Measurements from ENCODE around the gene LRIG1.

LRIG1 gene

GRCh38 chr3:66415867-66416428 lies 84.9 kb downstream of the LRIG1 start:
- no peak for DNase-seq

DNA sequence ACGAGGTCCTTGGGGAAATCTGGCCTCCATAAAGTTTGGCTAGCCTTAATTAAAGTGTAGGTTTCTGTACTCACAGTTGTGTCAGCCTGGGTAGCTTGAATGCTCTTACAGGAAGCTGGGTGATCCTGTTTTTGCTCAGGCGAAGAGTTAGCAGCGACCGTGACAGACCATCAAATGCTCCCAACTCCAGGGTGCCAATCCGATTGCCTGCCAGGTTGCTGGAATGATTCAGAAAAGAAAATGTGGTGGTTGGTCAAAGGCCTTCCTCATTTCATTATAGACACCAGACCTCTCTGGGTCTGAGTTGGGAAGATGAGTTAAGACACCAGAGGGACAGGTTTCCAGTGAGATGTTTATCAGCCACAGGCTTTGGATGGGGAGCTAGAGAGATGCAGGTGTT lies 86.0 kb downstream of the LRIG1 start:
- no peak for DNase-seq

- no peak for DNase-seq
Measured at GRCh38 chr3:66413151-66413751, 87.6 kb downstream of the LRIG1 start.

GRCh38 chr3:66411961-66412887 lies 88.6 kb downstream of the LRIG1 start:
- DNase-seq: no peak

DNA sequence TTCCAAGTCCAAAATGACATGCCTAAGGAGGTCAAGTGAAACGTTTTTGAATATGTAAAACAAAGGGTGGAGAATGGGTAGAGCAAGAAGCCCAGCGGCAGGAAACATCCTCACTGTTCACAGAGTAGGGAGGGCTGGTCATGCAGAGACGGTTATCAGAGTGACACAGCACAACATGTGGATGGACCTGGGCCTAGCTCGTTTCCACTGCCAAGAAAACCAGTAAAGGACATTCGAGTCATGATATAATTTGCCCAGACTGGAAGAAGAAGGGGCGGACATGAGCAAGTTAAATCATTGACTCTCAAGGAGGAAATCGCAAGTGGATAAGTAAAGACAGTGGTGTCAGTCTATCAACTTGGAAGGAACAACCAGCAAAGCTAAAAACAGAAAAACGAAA lies 89.3 kb downstream of the LRIG1 start:
- no peak for DNase-seq

DNA sequence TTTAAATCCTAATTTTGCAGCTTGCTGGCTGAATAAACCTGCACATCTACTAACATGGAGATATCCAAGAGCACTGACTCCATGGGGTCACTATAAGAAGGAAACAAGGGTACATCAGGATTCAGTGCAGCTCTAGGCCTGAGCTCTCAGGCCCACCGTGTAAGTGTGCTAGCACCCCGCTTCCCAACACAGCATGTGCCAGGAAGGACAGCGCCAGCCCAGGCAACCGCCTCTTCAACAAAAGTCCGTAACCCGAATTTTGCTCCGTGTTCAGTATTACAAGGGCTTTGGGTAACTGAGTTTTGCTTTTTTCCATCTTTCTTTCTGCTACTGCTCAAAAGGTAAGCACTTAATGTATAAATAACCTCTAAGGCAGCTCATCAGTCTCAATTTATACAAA lies 89.8 kb downstream of the LRIG1 start:
- DNase-seq: no peak

DNA sequence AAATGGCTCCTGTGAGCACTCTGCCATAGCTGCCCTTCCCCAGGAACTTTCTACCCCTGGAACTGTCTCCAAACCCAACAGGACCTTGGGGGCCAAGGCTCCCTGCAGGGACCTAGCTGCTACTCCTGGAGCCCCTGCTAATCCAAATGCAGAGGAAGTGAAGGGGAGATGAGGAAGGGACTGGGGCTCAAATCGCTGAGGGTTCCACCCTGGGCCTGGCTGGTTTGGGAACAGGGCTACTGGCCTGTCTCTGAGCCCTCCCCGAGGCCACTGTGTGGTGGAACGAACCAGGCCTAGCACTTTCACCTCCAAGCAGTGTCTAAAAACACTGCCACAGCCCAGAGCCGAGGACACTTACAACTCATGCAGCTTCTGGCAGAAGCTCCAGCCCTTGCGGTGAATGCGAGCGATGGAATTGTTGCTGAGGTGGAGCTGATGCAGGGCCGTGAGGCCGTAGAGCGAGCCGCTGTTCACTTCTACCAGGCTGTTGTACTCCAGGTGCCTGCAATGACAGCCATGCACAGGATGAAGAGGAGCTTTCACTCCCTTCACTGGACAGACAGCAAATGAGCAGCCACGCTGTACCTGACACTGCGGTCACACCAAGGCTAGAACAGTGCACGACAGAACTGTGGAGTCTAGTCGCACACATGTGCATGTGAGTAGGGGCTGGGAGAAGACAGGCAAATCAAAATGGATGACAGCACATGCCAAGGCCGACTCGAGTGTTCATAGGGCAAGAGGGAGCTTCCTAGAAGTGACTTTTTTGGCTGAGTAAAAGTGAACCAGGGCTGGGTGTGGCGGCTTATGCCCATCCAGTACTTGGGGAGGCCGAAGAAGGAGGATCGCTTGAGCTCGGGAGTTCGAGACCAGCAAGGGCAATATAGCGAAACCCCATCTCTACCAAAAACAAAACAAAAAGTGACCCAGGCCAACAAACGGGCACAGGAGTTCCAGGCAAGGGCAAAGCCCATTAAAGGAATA lies 90.8 kb downstream of the LRIG1 start:
- no peak for DNase-seq

DNA sequence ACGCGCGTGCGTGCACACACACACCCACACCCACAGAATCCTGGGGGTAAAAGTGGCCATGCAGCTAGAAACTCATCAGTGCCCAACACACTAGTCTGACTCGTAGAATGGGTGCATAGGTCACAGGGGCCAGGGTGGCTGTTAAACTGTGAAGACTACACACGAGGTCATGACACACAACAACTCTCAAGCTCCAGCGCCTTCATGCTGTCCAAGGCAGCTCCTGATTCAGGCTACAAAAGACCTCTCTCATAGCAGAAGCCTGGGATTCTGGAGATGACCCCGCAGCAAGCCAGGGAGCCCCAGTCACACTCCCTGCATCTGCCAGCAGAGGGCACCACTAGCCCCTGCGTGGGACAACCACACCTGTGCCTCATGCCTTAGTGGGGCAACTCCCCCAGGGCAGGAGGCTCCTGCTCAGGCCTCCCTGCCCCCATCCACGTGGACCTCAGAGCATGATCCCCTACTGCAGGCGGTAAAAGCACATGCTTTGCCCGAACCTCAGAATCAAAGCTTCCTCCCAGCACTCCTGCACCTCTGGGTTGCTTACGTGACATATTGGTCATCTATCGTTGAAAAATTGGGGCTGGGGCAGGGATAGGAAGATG lies 93.1 kb downstream of the LRIG1 start:
- peak; percentile 64 to 75 for DNase-seq

DNA sequence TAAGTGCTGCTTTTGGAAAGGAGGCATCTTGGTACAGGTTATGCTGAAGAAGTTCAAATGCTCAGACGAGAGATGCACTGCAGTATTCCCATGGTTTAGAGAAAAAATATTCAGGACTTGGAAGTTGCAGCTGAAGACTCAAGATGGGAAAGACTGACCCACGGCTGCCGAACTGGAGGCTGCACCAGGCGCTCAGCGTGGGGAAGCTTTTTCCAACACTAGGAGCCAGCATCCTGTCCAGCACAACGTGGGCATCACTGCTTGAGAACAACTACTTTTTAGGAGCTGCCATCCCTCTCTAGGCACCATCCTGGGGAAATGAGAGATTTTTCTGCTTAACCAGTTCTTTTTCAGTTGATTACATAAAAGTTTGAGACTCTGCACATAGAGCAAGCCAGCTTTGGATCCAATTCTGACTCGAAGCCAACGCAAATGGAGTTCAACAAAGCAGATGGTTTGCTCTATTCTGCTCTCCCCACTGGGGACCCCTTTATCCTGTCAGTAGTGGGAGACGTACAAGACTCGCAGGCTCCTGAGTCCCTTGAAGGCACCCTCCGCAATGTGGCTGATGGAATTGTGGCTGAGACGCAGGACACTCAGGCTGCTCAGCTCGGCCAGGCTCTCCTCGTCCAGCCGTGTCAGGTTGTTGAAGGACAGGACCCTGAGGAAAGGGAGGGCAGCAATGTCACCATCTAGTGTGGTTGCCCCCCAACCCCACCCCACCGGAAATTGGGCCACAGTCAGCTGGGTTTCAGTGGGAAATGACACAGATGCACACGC lies 93.8 kb downstream of the LRIG1 start:
- DNase-seq: no peak

- no peak for DNase-seq
Measured at GRCh38 chr3:66406163-66406562, 94.7 kb downstream of the LRIG1 start.

DNA sequence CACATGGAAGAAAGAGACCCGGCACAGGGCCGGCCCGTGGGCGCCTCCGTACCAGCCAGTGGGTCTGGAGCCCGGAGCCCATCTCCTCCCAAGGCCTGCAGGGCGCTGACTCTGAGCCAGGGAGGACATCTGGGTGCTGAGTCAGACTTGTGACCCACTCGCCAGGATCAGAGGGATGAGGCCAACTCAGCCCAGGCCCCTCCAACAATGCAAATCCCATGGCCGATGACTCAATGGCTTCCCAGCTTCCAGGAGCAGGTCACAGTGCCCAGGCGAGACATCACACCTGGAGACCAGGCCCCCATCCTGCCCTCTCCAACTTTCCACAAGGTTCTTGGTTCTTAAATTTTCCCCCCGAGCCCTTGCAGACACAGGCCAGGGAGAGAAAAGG lies 95.1 kb downstream of the LRIG1 start:
- DNase-seq: no peak

DNA sequence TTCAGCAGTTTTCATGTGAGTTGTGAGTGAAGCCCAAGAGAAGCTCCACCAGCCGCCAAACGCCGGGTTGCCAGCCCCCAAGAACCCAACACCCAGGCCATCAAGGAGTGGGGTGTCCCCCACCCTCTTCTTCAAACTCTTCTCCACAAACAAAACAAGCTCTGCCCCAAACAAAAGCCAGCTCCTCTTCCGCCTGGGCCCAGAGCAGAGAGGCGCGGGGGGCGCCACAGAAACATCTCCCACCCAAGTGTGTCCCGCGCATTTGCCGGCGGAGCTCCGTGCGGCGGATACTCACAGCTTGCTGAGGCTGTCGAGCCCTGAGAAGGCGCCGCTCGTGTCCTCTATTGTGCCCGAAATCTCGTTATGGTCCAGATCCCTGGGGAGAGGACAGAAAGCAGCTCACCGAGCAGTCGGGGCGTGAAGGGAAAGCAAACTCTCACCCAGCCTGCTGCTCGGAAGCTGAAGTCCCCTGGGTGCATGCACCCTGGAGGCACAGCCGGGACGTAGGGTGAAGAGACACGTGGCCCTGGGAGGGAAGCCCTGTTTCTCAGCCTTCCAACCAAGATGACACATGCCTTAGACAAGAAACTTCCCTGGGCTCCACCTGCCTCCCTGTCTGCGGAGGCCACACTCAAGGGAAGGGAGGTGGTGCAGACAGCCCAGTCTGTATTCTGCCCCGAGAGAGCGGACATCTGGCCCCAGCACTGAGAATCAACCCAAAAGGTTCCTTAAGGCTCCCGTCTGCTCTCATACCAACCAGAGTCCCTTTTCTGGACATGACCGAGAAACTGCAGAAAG lies 95.7 kb downstream of the LRIG1 start:
- DNase-seq: no peak

GRCh38 chr3:66404197-66404596 lies 96.6 kb downstream of the LRIG1 start:
- DNase-seq: no peak

DNA sequence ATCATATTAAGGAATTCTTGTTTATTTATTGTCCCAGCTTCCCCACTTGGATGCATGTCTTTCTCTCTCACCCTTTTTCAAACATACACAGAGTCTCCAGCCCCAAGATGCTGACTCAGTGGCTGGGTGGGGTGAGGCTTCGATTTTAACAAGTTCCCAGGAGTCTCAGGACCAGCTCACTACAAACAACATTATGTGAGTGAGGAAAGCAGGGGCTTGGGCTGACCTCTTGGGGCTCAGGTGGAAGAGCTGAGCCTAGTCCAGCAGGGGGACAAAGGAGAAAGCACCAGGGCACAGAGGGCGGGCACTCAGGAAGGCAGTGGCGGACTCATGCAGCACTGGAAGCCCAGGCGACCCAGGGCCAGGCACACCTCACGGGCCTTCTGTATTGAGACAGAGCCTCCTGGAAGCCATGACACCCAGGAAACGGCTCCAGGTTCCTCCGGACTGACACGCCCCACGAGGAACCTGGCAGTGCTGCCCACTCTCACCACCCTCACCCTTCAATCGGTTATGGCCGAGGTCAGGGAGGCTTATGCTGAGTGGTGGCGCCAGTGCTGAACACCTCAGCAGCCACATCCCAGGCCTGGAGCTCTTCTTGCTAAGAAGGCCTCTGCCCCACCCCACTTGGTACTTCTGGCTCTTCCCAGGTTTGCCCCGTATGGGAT lies 97.4 kb downstream of the LRIG1 start:
- DNase-seq: no peak

DNA sequence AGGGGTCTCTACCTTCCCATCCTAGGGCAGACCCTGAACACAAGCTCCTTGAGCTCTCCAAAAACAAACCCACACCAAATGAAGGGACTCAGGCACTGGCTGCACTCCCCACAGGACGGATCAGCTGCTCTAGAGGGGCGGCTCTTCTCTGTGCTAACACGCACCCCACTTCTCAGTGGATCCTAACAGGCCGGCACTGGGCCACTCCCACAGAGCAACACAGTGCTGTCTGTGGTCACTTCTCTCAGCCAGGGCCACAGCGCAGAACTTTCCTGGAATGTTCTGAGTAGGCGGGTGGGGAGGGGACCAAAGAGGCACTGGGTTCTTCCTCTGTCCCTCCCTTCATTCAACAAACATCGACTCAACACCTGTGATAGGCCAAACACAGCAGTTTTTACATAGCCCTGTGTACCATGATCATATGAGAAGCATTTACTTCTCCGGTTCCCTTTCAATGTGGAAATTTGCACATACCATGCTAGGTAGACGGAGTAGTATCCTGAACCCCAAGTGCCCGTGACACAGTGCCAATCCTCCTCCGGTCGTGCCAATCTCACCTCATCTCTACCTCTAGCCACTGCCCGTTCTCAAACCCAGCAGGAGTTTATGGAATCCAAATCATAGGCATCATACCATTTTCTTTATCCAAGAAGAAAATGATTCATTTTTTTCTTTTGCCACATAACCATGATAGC lies 98.1 kb downstream of the LRIG1 start:
- no peak for DNase-seq

- no peak for DNase-seq
Measured at GRCh38 chr3:66401675-66402491, 98.9 kb downstream of the LRIG1 start.

- DNase-seq: no peak
Measured at GRCh38 chr3:66401157-66401550, 99.7 kb downstream of the LRIG1 start.

GRCh38 chr3:66400411-66401156 lies 100.2 kb downstream of the LRIG1 start:
- DNase-seq: no peak
